Trophoblast cell (in vitro differentiated cells and primary cell): ENCODE measurements around the gene COL5A1.

Experiments
- DNase-seq, 2 donors: peaks; one replicate each; pipeline ENCODE4 v3.0.0-alpha.2; 2016
- H2AFZ ChIP-seq: 2 replicates; pipeline ENCODE4 v1.6.1; 2013; ENCODE audit warnings: low read length, moderate library complexity, mild to moderate bottlenecking; ENCODE audit not compliant: insufficient read depth, poor library complexity
- H2AK5ac ChIP-seq: 2 replicates; pipeline ENCODE4 v1.6.1; 2013; ENCODE audit warnings: mild to moderate bottlenecking, low read length
- H2BK120ac ChIP-seq: 2 replicates; pipeline ENCODE4 v1.6.1; 2013; ENCODE audit warnings: low read length, mild to moderate bottlenecking, moderate library complexity; ENCODE audit not compliant: insufficient read depth, poor library complexity
- H2BK12ac ChIP-seq: 2 replicates; pipeline ENCODE4 v1.6.1; 2013; ENCODE audit warnings: mild to moderate bottlenecking, low read length, moderate library complexity
- H2BK5ac ChIP-seq: 2 replicates; pipeline ENCODE4 v1.6.1; 2013; ENCODE audit warnings: low read length, low read depth, moderate library complexity, mild to moderate bottlenecking; ENCODE audit not compliant: poor library complexity
- H3K14ac ChIP-seq: 2 replicates; pipeline ENCODE4 v1.6.1; 2013; ENCODE audit warnings: mild to moderate bottlenecking, low read length
- H3K18ac ChIP-seq: 2 replicates; pipeline ENCODE4 v1.6.1; 2013; ENCODE audit warnings: mild to moderate bottlenecking, low read length
- H3K23ac ChIP-seq: 2 replicates; pipeline ENCODE4 v1.6.1; 2013; ENCODE audit warnings: low read length
- H3K27ac ChIP-seq: 2 replicates; pipeline ENCODE4 v1.5.1; 2013; ENCODE audit warnings: low read depth, mild to moderate bottlenecking, inconsistent platforms, low read length, moderate library complexity
- H3K27me3 ChIP-seq: 2 replicates; pipeline ENCODE4 v1.6.1; 2013; ENCODE audit warnings: inconsistent platforms, mild to moderate bottlenecking, low read length, moderate library complexity; ENCODE audit not compliant: insufficient read depth
- H3K36me3 ChIP-seq, 2 experiments: 1 replicate in 1 of 2; 2 replicates in 1 of 2; pipeline ENCODE4 v1.6.1; 2013; ENCODE audit warnings: low read length in 2 of 2, mild to moderate bottlenecking in 2 of 2, moderate library complexity in 1 of 2; ENCODE audit not compliant: insufficient read depth in 2 of 2, control insufficient read depth in 1 of 2
- H3K4ac ChIP-seq: 2 replicates; pipeline ENCODE4 v1.6.1; 2013; ENCODE audit warnings: low read depth, mild to moderate bottlenecking, low read length, moderate library complexity
- H3K4me1 ChIP-seq, 2 experiments: 1 replicate in 1 of 2; 2 replicates in 1 of 2; pipeline ENCODE4 v1.6.1; 2013; ENCODE audit warnings: low read length in 2 of 2, mild to moderate bottlenecking in 2 of 2, moderate library complexity in 1 of 2; ENCODE audit not compliant: insufficient read depth in 2 of 2, control insufficient read depth in 1 of 2
- H3K4me2 ChIP-seq: 2 replicates; pipeline ENCODE4 v1.6.1; 2013; ENCODE audit warnings: inconsistent platforms, mild to moderate bottlenecking, low read length, moderate library complexity
- H3K4me3 ChIP-seq: 2 replicates; pipeline ENCODE4 v1.5.1; 2013; ENCODE audit warnings: mild to moderate bottlenecking, low read depth, low read length, inconsistent platforms
- H3K79me1 ChIP-seq: one replicate; pipeline ENCODE4 v1.6.1; 2013; ENCODE audit warnings: low read length
- H3K79me2 ChIP-seq: 2 replicates; pipeline ENCODE4 v1.6.1; 2013; ENCODE audit warnings: low read length, mild to moderate bottlenecking; ENCODE audit not compliant: control insufficient read depth, insufficient read depth, poor library complexity
- H3K9ac ChIP-seq: 2 replicates; pipeline ENCODE4 v1.6.1; 2013; ENCODE audit warnings: mild to moderate bottlenecking, low read length
- H3K9me3 ChIP-seq: 2 replicates; pipeline ENCODE4 v1.6.1; 2013; ENCODE audit warnings: low read depth, mild to moderate bottlenecking, control low read depth, inconsistent platforms, low read length; ENCODE audit not compliant: insufficient read depth
- H4K12ac ChIP-seq: 2 replicates; pipeline ENCODE4 v1.6.1; 2013; ENCODE audit warnings: low read depth, mild to moderate bottlenecking, low read length, moderate library complexity
- H4K8ac ChIP-seq: 2 replicates; pipeline ENCODE4 v1.6.1; 2013; ENCODE audit warnings: low read depth, mild to moderate bottlenecking, low read length, moderate library complexity
- H4K91ac ChIP-seq: one replicate; pipeline ENCODE4 v1.6.1; 2013; ENCODE audit warnings: low read depth, mild to moderate bottlenecking, low read length, moderate library complexity
- WGBS: extraction: QIAGEN DNeasy Blood & Tissue Kit; methylation state at CpG from one replicate; pipeline ENCODE4 v1.1.7; 2013; ENCODE audit warnings: missing lambda C conversion rate; ENCODE audit not compliant: insufficient read length, insufficient coverage; ENCODE audit errors: extremely low coverage; 5-methylcytosine and 5-hydroxymethylcytosine counted together

The COL5A1 gene

DNA sequence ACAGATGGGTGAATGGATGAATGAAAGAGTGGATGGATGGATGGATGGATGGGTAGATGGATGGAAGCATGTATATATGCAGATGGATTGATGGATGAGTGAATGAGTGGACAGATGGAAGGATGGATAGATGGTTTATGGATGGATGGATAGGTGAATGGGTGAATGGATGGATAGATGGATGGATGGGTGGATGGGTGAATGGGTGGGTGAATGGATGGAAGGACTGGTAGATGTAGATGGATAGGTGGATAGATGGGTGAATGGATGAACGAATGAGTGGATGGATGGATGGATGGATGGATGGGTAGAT, 85.1 kb downstream of the COL5A1 start:
- no peak overlapping the region for H4K8ac ChIP-seq
- no peak overlapping the region for H2AK5ac ChIP-seq
- H3K79me1 ChIP-seq: no peaks in the 10 kb centered on the region
- H3K4me1 ChIP-seq: no peaks in the 10 kb centered on the region
- 100% methylated on average over 1 of the region's 1 CpG for WGBS
- H3K23ac ChIP-seq: no peak overlapping the region
- H3K4me3 ChIP-seq: no peak overlapping the region
- H3K27me3 ChIP-seq: no peaks in the 10 kb centered on the region
- H2BK12ac ChIP-seq: no peak overlapping the region
- H3K9me3 ChIP-seq: peaks cover 4% of the 10 kb centered on the region
- H3K27ac ChIP-seq: no peak overlapping the region
- no peak for DNase-seq
- no peak overlapping the region for H3K9ac ChIP-seq
- no peak overlapping the region for H3K18ac ChIP-seq
- H3K14ac ChIP-seq: no peak overlapping the region
- H2AFZ ChIP-seq: no peak overlapping the region
- no peak overlapping the region for H2BK5ac ChIP-seq
- no peak overlapping the region for H4K91ac ChIP-seq
- peaks cover 73 to 88% of the 10 kb centered on the region in 2 experiments for H3K36me3 ChIP-seq
- H3K4ac ChIP-seq: no peak overlapping the region
- no peak overlapping the region for H2BK120ac ChIP-seq
- no peaks in the 10 kb centered on the region for H3K79me2 ChIP-seq
- no peak overlapping the region for H4K12ac ChIP-seq
- no peak overlapping the region for H3K4me2 ChIP-seq

DNA sequence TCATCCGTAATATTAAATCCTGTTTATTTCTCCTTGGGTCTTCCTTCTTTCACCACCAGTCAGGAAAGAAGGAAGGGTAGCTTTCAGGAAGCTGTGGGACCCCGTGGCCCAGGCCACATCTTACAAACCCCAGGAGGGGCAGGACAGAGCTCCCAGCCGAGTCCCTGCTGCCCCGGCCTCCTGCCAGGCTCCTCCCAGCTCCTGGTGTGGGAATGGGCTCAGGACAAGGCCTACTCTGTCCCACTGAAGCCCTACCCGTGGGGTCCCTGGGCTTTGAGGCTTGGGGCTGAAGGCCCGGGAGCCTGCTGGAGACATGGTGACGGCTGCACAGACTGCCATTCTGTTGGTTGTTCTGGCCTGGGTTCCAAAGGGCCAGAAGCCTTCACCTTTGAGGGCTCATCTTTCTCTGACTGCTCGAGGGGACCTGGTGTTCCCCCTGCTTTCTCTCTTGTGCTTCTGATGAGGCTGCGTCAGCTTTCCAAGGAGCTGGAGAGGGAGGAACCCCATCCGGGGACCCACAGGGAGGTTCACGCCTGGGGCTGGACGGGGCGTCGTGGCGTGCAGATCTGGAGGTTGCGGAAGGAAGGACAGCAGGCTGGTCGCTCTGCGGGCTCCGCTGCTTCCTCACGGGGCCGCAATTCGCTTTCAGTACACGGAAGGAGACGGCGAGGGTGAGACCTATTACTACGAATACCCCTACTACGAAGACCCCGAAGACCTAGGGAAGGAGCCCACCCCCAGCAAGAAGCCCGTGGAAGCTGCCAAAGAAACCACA, 86.6 kb downstream of the COL5A1 start:
- H3K79me1 ChIP-seq: no peaks in the 10 kb centered on the region
- H3K36me3 ChIP-seq: peaks cover 74 to 90% of the 10 kb centered on the region in 2 experiments
- no peak overlapping the region for H2BK12ac ChIP-seq
- H3K4me3 ChIP-seq: no peak overlapping the region
- H4K12ac ChIP-seq: no peak overlapping the region
- no peak for DNase-seq
- no peak overlapping the region for H3K14ac ChIP-seq
- no peaks in the 10 kb centered on the region for H3K27me3 ChIP-seq
- no peak overlapping the region for H2AFZ ChIP-seq
- H3K4ac ChIP-seq: no peak overlapping the region
- H4K8ac ChIP-seq: no peak overlapping the region
- no peak overlapping the region for H4K91ac ChIP-seq
- H3K18ac ChIP-seq: no peak overlapping the region
- H3K9ac ChIP-seq: no peak overlapping the region
- H3K79me2 ChIP-seq: no peaks in the 10 kb centered on the region
- no CpG with 5 or more reads among the region's 29 CpGs for WGBS
- no peak overlapping the region for H2BK120ac ChIP-seq
- H2AK5ac ChIP-seq: no peak overlapping the region
- no peak overlapping the region for H3K4me2 ChIP-seq
- no peak overlapping the region for H3K27ac ChIP-seq
- H2BK5ac ChIP-seq: no peak overlapping the region
- no peak overlapping the region for H3K23ac ChIP-seq
- H3K9me3 ChIP-seq: peaks cover 7% of the 10 kb centered on the region
- no peaks in the 10 kb centered on the region for H3K4me1 ChIP-seq

DNA sequence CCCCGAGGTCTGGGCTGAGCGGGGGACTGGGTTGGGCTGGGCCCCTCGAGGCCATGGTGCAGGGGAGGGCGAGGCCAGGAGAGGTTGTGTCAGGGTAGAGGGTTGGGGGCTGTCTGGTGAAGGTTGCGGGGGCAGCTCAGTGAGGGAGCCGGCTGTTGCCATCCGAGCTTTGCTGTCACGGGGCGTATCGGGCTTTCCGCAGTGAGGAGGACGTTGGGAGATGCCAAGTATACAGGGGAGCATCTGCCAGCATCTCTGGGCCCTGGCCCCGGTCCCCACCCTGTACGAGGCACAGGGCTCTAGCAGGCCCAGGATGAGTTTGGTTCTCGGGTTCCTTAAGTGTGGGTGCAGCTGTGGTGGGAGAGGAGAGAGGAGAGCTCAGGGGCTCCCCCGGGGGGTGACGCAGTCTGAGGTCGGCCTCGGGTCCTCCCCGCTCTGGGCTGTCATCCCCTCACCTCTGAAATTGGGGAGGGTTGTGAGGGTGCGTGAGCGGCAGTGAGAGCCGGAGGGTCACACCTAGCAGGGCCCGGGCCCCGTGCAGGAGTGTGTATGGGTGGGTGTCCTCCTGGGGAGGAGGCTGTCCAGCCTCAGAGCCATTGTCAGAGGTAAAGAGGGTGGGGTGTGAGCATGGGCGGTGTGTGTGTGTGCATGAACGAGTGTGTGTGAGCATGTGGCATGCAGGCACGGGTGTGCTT, 87.3 kb downstream of the COL5A1 start:
- Histone ChIP-seq H2BK5ac (no peak overlapping the region), H3K9ac (no peak overlapping the region), H3K23ac (no peak overlapping the region), H3K18ac (no peak overlapping the region), H2AK5ac (no peak overlapping the region), H2BK12ac (no peak overlapping the region), H4K12ac (no peak overlapping the region), H3K14ac (no peak overlapping the region), H3K4ac (no peak overlapping the region), H3K27me3 (no peaks in the 10 kb centered on the region), H2BK120ac (no peak overlapping the region), H3K79me2 (no peaks in the 10 kb centered on the region), H3K4me1 (peaks cover 0 to 3% of the 10 kb centered on the region in 2 experiments), H3K36me3 (peaks cover 74 to 90% of the 10 kb centered on the region in 2 experiments), H4K91ac (no peak overlapping the region), H3K9me3 (peaks cover 7% of the 10 kb centered on the region), H3K4me3 (no peak overlapping the region), H3K4me2 (no peak overlapping the region), H3K27ac (no peak overlapping the region), H3K79me1 (no peaks in the 10 kb centered on the region), H2AFZ (no peak overlapping the region), H4K8ac (no peak overlapping the region)
- no CpG with 5 or more reads among the region's 28 CpGs for WGBS
- DNase-seq: no peak

DNA sequence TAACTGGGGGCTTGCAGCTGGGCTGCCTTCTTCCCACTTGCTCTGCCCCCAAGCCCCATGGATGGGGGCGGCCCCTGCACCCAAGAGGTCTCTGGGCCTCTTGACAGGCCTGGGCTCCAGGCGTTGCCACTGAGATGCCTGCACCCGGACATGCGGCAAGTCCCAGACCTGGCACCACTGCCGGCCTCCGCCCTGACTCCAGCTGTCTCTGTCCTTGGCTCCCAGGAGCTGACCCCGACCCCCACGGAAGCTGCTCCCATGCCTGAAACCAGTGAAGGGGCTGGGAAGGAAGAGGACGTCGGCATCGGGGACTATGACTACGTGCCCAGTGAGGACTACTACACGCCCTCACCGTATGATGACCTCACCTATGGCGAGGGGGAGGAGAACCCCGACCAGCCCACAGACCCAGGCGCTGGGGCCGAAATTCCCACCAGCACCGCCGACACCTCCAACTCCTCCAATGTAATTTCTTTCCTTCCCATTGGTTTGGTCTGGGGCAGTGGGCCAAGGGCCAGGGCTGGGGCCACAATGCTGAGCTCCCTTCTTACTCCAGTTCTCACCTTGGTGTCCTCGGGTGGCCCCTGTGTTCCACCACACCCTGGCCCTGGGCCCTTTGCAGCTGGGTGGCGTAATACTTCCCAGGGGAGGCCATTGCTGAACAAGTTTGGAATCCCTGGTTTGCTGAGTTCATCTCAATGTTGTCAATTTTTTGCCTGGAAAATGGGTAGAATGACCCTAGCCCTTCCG, 88.6 kb downstream of the COL5A1 start:
- Histone ChIP-seq H3K4ac (no peak overlapping the region), H3K79me2 (no peaks in the 10 kb centered on the region), H3K27ac (no peak overlapping the region), H3K14ac (no peak overlapping the region), H3K4me2 (no peak overlapping the region), H2BK120ac (no peak overlapping the region), H3K4me1 (peaks cover 0 to 3% of the 10 kb centered on the region in 2 experiments), H3K79me1 (no peaks in the 10 kb centered on the region), H4K91ac (no peak overlapping the region), H3K9ac (no peak overlapping the region), H4K12ac (no peak overlapping the region), H3K36me3 (peaks cover 69 to 86% of the 10 kb centered on the region in 2 experiments), H3K23ac (no peak overlapping the region), H4K8ac (no peak overlapping the region), H3K27me3 (no peaks in the 10 kb centered on the region), H3K4me3 (no peak overlapping the region), H2AFZ (no peak overlapping the region), H3K18ac (no peak overlapping the region), H2BK5ac (no peak overlapping the region), H3K9me3 (peaks cover 7% of the 10 kb centered on the region), H2BK12ac (no peak overlapping the region), H2AK5ac (no peak overlapping the region)
- no CpG with 5 or more reads among the region's 23 CpGs for WGBS
- no peak for DNase-seq
